Stimulated activated CD8-positive, alpha-beta memory T cell treated with anti-CD3 and anti-CD28 coated beads, Interleukin-15, amount 100 ng/mL, for 1 hour (primary cell): Measurements from ENCODE around the gene MARK2.

Source experiments
- DNase-seq: peaks from one replicate; pipeline ENCODE4 v3.0.0-alpha.2; 2020; ENCODE audit warnings: low read depth

MARK2 gene

GRCh38 chr11:63929616-63930015 lies 90.7 kb downstream of the MARK2 start:
- DNase-seq = no peak

- DNase-seq = no peak
These were observed 92.1 kb downstream of the MARK2 start for GRCh38 chr11:63931045-63931444.

DNA sequence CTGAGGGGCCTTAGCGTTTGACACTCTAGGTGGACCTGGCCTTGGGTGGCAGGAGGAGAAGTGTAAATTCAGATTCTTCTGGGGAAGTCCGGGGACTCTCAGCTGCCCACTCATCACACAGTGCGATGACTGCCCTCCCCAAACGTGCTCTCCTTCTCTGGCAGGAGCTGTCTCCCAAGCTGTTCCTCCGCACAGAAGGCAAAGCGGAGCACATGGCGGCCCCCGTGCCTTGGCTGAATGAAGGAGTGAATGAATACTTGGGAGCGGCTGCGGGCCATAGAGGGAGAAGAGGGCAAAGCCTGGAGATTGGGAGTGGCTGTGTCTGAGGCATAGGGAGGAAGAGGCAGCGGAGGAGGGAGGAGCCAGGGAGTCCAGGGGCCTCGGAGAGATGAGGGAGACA lies 93.0 kb downstream of the MARK2 start:
- DNase-seq = no peak

DNA sequence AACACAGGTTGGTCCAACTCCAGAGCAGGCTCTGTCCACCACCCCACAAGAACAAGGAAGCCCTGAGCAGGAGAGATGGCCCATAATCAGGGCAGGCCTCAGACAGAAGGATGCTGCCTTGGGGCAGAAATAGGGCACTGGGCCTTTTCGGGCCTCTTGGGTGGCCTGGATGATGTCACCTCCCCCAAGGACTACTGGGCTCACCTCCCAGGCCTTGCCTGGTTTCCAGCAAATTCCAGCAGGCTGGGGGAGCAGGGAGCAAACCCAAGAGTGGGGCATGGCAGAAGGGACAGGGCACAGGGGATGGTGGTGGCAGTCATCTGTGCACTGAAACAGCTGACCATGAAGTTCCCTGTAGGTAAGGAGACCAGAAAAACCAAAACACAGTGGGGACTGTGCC lies 94.5 kb downstream of the MARK2 start:
- DNase-seq = no peak

DNA sequence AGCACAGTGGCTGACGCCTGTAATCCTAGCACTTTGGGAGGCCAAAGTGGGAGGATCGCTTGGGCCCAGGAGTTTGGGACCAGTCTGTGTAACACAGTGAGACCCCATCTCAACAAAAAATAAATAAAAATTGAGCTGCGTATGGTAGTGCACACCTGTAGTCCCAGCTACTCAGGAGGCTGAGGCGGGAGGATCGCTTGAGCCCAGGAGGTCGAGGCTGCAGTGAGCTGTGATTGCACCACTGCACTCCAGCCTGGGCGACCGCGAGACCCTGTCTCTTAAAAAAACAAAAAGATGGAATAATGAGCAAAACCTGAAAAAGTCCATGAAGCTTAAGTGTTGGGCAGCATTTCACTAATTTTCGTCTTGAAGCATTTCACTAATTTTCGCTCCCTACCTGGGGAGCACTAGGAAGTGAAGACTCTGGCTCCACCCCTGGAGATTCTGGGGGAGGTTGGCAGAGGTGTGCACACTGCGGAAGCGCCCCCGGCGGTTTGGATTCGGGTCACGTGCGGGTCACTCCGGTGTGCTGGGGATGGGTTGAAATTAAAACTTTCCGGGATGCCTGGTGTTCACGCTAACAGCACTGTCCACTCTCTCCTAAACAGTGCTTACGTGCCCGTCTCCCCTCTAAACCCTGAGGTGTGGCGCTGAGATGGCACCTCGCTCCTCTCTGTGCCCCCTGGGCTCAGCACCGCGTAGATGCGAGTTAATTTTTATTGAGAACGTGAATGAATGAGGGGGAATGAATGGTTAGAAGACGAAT lies 99.0 kb downstream of the MARK2 start:
- no peak for DNase-seq

DNA sequence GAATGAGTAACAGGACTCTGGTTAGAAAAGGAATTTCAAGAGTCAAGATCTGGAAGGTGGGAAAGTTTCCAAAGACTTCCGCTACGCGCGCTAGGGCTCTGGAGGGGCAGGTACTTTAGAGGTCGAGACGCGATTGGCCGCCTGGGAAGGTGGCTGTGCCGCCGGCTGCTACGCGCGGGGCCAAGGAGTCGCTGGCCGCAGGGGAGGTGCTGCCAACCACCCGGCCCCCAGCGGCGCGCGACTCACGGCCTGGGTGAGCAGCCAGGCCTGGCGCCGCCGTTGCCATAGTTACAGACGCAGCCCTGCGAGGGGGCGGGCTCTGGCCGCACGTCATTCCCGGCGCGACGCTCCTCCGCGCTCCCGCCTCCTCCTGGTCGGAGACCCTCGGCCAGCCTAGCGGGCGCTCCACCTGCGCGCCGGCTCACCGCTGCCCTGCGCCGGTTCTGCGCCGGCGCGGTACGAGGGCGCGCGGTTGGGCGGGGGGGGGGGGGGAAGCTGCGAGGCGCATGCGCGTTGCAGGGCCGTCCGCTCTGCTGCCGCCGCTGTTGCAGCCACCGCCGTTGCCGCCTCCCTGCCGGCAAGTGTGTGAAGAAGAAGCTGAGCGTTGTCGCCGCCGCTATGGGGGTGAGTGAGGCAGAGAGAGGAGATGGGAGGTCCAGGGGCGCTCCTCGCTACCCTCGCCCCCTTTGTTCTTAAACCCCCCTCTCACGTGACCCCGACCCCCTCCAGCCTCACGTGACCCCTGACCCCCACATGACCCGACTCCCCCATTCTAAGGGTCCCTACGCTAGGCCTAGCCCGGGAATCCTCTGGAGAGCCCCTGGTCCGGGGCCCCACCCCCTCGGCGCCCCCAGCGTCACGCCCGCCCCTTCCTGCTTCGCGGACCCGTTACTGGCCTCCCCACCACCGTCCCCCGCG lies 99.8 kb downstream of the MARK2 start, which contains the start of gene NAA40:
Gene NAA40 (plus strand): TSS at position 524 of the 918 bp plus-strand sequence. CDS start 95 bp downstream, at position 619.
- peak; percentile 72 for DNase-seq

GRCh38 chr11:63939397-63939891 lies 100.5 kb downstream of the MARK2 start:
- DNase-seq = no peak

DNA sequence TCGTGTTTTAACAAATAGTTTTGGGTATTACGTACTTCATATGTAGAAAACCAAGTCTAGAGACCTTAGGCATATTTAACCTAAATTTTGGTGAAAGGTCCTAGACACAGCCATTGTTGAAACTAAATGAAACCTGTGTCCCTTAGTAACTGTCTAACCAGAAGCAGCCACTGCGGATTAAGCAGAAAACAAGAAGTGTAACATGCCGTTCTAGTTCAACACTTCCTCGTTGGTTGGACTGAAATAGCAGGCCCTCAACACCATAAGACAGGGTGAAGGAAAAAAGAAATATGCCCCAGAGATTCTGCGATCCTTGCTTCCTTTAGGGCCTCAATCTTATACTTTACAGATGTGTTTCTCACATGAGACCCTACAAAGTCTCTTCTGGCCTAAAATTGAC lies 101.9 kb downstream of the MARK2 start:
- DNase-seq = no peak

- DNase-seq = no peak
These were observed 103.0 kb downstream of the MARK2 start for GRCh38 chr11:63941901-63942300.

- DNase-seq = no peak
These were observed 103.9 kb downstream of the MARK2 start for GRCh38 chr11:63942803-63943202.

GRCh38 chr11:63944987-63945386 lies 106.1 kb downstream of the MARK2 start:
- DNase-seq = no peak

- DNase-seq = no peak
These were observed 106.7 kb downstream of the MARK2 start for GRCh38 chr11:63945477-63946163.

GRCh38 chr11:63951779-63952536 lies 113.0 kb downstream of the MARK2 start:
- no peak for DNase-seq

- no peak for DNase-seq
These were observed 113.7 kb downstream of the MARK2 start for GRCh38 chr11:63952570-63952969.

DNA sequence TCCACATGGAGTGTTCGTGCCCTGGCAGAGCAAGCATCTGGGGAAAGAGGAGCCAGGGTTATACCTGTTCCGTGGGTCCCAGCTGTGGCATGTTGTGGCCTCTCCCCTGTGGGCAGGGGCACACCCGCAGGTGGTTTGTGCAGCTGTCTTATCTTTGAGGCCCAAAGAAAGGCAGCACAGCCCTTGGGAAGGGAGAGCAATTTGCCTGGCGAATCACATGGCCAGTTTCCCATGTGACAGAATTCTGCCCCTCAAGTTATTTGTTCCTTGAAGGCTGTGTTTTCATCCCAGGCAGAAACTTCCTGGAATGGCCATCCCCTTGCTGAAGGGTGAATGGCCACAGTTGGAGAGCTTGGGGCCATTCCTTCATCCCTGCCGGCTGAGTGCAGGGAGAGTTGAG lies 119.1 kb downstream of the MARK2 start:
- DNase-seq = no peak
